Body of pancreas (tissue), 4 donors: Measurements from ENCODE around the gene ALX4. TPM values are rescaled to one million over a fixed set of nuclear protein-coding genes. Genes with fewer than 3 reads are reported as not detected.

Source experiments
- ATAC-seq: fragments of 150-250 bp; one replicate; pipeline ENCODE4 v1.9.1; 2016
- DNase-seq, 4 donors: peaks; one replicate each; pipeline ENCODE4 v3.0.0-alpha.2; 2019
- H3K27ac ChIP-seq, 4 donors: fragments of 200-600 bp; sonication (generic); 1 replicate in 3 of 4; 2 replicates in 1 of 4; pipeline versions ENCODE4 v1.5.1 to v1.6.1; 2016 to 2019; ENCODE audit warnings: mild to moderate bottlenecking in 1 of 4, mixed read lengths in 1 of 4, moderate library complexity in 1 of 4
- H3K27me3 ChIP-seq, 2 donors: fragments of 200-600 bp; sonication (generic); one replicate each; pipeline ENCODE4 v1.6.0; 2016; ENCODE audit warnings: mild to moderate bottlenecking in 1 of 2
- H3K36me3 ChIP-seq, 2 donors: fragments of 200-600 bp; sonication (generic); replicated peaks in 1 of 2; 2 replicates each; pipeline ENCODE4 v1.5.1; 2016; ENCODE audit warnings: low read depth in 2 of 2; ENCODE audit not compliant: insufficient read depth in 1 of 2
- H3K4me1 ChIP-seq: fragments of 200-600 bp; sonication (generic); one replicate; pipeline ENCODE4 v1.6.0; 2016
- H3K4me3 ChIP-seq, 2 donors: fragments of 200-600 bp; sonication (generic); 1 replicate in 1 of 2; 2 replicates in 1 of 2; pipeline ENCODE4 v1.5.1; 2016 to 2019
- H3K9me3 ChIP-seq, 3 donors: fragments of 200-600 bp; sonication (generic); 1 replicate in 2 of 3; 2 replicates in 1 of 3; pipeline ENCODE4 v1.5.1; 2016
- POLR2A ChIP-seq, 3 donors: fragments of 450-650 bp; IDR thresholded peaks; one replicate each; pipeline ENCODE4 v1.6.1; 2016; ENCODE audit warnings: antibody characterized with exemption in 3 of 3, mild to moderate bottlenecking in 2 of 3
- WGBS, 2 donors: methylation state at CpG; one replicate each; pipeline ENCODE4 v1.1.5; 2017; 5-methylcytosine and 5-hydroxymethylcytosine counted together
- intact Hi-C: fragments of 100-400 bp; cut with DNase I; formaldehyde crosslinking; loops from one replicate; pipeline ENCODE4 v1.15.1; 2023
- total RNA-seq, 2 donors: library from RNA; depleted of rRNA; stranded (reverse); fragments of >200 nt; gene quantifications; one replicate each; pipeline ENCODE4 v1.1.0, GENCODE V29; 2016
- TF ChIP-seq, protein P1 (sequence below), 7 experiments: fragments of 450-650 bp in 4 of 7; fragments of 200-600 bp in 3 of 7; sonication (generic) in 3 of 7; IDR thresholded peaks; one replicate each; pipeline ENCODE4 v1.5.1; 2016 to 2019; ENCODE audit warnings: antibody characterized with exemption in 7 of 7

ALX4 gene
- total RNA-seq, 2 donors from 2014 or later = not detected

- Histone ChIP-seq H3K9me3 (no peaks in the 10 kb centered on the region), H3K27ac (no peak overlapping the region), H3K27me3 (no peaks in the 10 kb centered on the region), H3K4me3 (no peak overlapping the region), H3K36me3 (no peaks in the 10 kb centered on the region), H3K4me1 (no peaks in the 10 kb centered on the region)
- DNase-seq (no peak), ATAC-seq (no peak)
- TF ChIP-seq, protein P1, sequence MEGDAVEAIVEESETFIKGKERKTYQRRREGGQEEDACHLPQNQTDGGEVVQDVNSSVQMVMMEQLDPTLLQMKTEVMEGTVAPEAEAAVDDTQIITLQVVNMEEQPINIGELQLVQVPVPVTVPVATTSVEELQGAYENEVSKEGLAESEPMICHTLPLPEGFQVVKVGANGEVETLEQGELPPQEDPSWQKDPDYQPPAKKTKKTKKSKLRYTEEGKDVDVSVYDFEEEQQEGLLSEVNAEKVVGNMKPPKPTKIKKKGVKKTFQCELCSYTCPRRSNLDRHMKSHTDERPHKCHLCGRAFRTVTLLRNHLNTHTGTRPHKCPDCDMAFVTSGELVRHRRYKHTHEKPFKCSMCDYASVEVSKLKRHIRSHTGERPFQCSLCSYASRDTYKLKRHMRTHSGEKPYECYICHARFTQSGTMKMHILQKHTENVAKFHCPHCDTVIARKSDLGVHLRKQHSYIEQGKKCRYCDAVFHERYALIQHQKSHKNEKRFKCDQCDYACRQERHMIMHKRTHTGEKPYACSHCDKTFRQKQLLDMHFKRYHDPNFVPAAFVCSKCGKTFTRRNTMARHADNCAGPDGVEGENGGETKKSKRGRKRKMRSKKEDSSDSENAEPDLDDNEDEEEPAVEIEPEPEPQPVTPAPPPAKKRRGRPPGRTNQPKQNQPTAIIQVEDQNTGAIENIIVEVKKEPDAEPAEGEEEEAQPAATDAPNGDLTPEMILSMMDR (IDR thresholded peaks at IDR 0.05) = no peak
- no peak for TF ChIP-seq POLR2A (IDR thresholded peaks at IDR 0.05)
- intact Hi-C loops = no loop called here
- 82 to 89% methylated on average over 5 of the region's 5 CpGs for WGBS, 2 donors
These were observed 37.6 kb upstream of the ALX4 start for GRCh38 chr11:44347538-44347937.

DNA sequence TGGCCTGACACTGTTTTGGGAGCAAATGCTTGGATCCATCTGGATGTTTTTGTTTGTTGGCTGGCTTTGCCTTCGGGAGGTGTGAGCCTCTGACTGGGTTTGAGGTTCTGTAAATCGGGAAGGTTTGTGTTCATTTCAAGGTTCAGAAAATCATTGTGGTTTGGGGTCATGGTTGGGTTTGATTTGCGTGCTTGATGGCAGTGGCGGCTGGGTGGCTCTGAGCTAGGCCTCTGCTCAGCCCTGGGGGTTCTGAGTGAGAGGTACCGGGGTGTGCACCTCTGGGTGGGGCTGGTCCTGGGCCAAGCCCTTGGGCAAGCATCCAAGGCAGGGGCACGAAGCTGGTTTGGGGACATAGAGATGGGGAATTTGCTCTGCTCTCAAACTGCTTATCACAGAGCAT lies 37.0 kb upstream of the ALX4 start:
- DNase-seq = no peak
- Histone ChIP-seq H3K27me3 (no peaks in the 10 kb centered on the region), H3K4me1 (no peaks in the 10 kb centered on the region), H3K9me3 (no peaks in the 10 kb centered on the region), H3K36me3 (no peaks in the 10 kb centered on the region), H3K27ac (no peak overlapping the region), H3K4me3 (no peak overlapping the region)
- WGBS, 2 donors = 57 to 68% methylated on average over 6 of the region's 6 CpGs
- ATAC-seq = no peak
- intact Hi-C loops = no loop called here
- no peak for TF ChIP-seq POLR2A (IDR thresholded peaks at IDR 0.05)
- TF ChIP-seq, protein P1 (IDR thresholded peaks at IDR 0.05) = no peak

DNA sequence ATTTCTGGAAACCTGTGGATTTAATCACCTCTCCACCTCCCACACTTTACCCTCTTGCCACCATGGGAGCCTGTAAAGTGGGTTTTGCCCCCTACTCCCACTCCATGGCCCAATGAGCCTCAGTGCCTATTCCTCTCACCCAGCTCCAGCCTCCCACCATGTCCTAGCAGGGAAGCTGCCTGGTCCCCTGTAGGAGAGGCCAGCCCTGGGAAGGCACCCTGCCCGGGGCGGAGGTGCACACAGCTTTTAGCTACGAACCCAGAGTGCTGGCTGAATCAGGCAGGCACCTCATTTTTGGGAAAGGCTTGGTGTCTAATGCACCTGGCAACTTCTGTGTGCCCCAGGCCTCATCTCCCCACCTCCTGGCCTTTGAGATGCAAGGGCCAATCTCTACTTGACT lies 35.8 kb upstream of the ALX4 start:
- H3K36me3 ChIP-seq = no peaks in the 10 kb centered on the region
- DNase-seq = no peak
- WGBS, 2 donors = 73 to 82% methylated on average over 3 of the region's 3 CpGs
- H3K27ac ChIP-seq = no peak overlapping the region
- intact Hi-C loops = no loop called here
- TF ChIP-seq, protein P1 (IDR thresholded peaks at IDR 0.05) = no peak
- no peak for TF ChIP-seq POLR2A (IDR thresholded peaks at IDR 0.05)
- H3K9me3 ChIP-seq = no peaks in the 10 kb centered on the region
- ATAC-seq = no peak
- H3K27me3 ChIP-seq = no peaks in the 10 kb centered on the region
- no peaks in the 10 kb centered on the region for H3K4me1 ChIP-seq
- no peak overlapping the region for H3K4me3 ChIP-seq

DNA sequence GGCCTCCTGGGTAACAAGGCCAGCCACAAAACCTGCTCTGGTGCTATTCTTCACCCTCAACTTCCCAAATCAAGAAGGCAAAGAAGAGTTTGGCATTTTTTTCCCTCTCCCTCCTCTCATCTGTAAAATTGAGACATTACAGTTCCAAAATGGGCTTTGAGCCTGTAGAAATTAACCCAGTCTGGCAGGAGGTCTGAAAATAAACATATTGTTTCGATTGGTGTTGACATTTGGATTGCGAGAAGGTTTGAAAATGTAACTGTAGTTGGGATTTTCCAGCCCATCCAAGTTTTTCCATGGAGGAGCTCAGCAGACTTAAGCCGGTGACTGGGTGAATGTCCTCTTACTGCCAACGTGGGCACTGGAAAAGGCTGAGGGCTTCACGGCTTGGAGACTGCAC lies 35.0 kb upstream of the ALX4 start:
- Histone ChIP-seq H3K27me3 (no peaks in the 10 kb centered on the region), H3K27ac (no peak overlapping the region), H3K4me1 (no peaks in the 10 kb centered on the region), H3K36me3 (no peaks in the 10 kb centered on the region), H3K4me3 (no peak overlapping the region), H3K9me3 (no peaks in the 10 kb centered on the region)
- DNase-seq = no peak
- intact Hi-C loops = no loop called here
- TF ChIP-seq, protein P1 (IDR thresholded peaks at IDR 0.05) = no peak
- TF ChIP-seq POLR2A (IDR thresholded peaks at IDR 0.05) = no peak
- ATAC-seq = no peak
- 54 to 63% methylated on average over 5 of the region's 5 CpGs for WGBS, 2 donors

DNA sequence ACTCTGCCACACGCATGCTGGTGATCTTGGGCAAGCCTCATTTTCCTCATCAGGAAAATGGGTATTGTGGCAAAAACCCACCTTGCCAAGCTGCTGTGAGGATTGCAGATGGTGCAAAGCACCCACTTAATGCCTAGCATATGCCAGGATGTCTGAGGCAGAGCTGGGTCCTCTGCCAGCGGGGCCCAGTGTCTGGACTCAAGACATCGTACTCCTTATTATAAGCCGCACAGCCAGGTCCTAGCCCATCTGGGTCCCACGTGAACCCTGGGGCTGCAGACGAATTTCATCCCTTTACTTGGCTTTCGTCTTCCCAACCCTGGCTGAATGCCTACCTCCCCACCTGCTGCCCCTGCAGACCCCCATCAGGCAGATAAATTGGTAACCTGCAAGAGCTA lies 34.5 kb upstream of the ALX4 start:
- H3K27me3 ChIP-seq = no peaks in the 10 kb centered on the region
- WGBS, 2 donors = 82 to 85% methylated on average over 7 of the region's 7 CpGs
- intact Hi-C loops = no loop called here
- H3K36me3 ChIP-seq = no peaks in the 10 kb centered on the region
- H3K4me1 ChIP-seq = no peaks in the 10 kb centered on the region
- no peak overlapping the region for H3K4me3 ChIP-seq
- H3K27ac ChIP-seq = no peak overlapping the region
- no peak for TF ChIP-seq POLR2A (IDR thresholded peaks at IDR 0.05)
- TF ChIP-seq, protein P1 (IDR thresholded peaks at IDR 0.05) = no peak
- ATAC-seq (no peak), DNase-seq (no peak)
- no peaks in the 10 kb centered on the region for H3K9me3 ChIP-seq
